ENCODE data around the gene FNDC3A.
"Not testable (repeated sequence)": the region's sequence is repeated elsewhere in the genome, so short reads cannot be mapped to it uniquely, and the experiment has no call there.

Gene FNDC3A

GRCh38 chr13:49108196-49108595, 132.5 kb downstream of the FNDC3A start:
- TF ChIP-seq, protein P1, sequence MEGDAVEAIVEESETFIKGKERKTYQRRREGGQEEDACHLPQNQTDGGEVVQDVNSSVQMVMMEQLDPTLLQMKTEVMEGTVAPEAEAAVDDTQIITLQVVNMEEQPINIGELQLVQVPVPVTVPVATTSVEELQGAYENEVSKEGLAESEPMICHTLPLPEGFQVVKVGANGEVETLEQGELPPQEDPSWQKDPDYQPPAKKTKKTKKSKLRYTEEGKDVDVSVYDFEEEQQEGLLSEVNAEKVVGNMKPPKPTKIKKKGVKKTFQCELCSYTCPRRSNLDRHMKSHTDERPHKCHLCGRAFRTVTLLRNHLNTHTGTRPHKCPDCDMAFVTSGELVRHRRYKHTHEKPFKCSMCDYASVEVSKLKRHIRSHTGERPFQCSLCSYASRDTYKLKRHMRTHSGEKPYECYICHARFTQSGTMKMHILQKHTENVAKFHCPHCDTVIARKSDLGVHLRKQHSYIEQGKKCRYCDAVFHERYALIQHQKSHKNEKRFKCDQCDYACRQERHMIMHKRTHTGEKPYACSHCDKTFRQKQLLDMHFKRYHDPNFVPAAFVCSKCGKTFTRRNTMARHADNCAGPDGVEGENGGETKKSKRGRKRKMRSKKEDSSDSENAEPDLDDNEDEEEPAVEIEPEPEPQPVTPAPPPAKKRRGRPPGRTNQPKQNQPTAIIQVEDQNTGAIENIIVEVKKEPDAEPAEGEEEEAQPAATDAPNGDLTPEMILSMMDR (IDR thresholded peaks at IDR 0.05; ENCODE audit: low read depth, low read length), result no peak
- no peak for DNase-seq (ENCODE audit: extremely low read depth, low read depth)

DNA sequence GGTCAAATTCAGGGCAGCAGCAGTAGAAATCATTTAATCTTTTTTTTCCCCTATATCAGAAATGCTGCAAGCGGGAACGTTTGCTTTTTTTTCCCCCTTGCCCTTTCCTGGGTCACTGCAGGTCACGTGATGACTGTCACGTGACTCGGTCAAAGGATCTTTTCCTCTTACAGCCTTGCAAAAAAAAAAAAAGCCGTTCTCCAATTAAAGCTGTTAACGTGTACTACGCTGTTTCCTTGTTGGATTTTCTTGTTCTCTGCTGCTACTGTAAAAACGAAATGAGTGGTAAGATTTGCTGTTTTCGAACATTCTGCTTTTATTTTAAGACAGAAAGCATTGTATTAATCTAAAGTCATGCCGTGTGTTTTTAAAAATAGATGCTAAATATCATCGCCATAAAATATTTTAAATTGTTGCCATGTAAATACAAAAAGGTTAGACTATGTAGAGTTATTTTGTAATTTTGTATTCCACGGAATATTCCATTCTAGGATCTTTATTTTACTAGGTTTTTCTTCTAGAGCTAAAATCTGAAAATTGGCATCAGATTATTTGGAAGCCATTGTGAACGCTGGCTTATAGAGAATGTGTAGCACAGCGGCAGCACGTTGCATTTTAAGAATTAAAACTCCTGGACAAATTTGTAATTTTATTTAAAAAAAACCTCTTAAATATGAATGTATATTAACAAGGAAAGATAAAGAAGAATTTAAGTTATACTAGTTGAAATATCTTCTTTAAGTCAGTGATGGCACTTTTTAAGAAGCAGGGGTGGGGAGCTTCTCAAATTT, 134.6 kb downstream of the FNDC3A start:
- peak; percentile 73 for DNase-seq (ENCODE audit: extremely low read depth, low read depth)
- TF ChIP-seq, protein P1 (IDR thresholded peaks at IDR 0.05; ENCODE audit: low read depth, low read length), result no peak

- no peak for DNase-seq (ENCODE audit: extremely low read depth, low read depth)
- TF ChIP-seq, protein P1 (IDR thresholded peaks at IDR 0.05; ENCODE audit: low read depth, low read length), result no peak
These were observed 135.1 kb downstream of the FNDC3A start for GRCh38 chr13:49110913-49111170.

- TF ChIP-seq, protein P1 (IDR thresholded peaks at IDR 0.05; ENCODE audit: low read depth, low read length), result no peak
- no peak for DNase-seq (ENCODE audit: extremely low read depth, low read depth)
These were observed 137.2 kb downstream of the FNDC3A start for GRCh38 chr13:49112782-49113525.

- peak; percentile 18 for DNase-seq (ENCODE audit: extremely low read depth, low read depth)
- TF ChIP-seq, protein P1 (IDR thresholded peaks at IDR 0.05; ENCODE audit: low read depth, low read length), result no peak
These were observed 138.0 kb downstream of the FNDC3A start for GRCh38 chr13:49113526-49114286.

- no peak for DNase-seq (ENCODE audit: extremely low read depth, low read depth)
- TF ChIP-seq, protein P1 (IDR thresholded peaks at IDR 0.05; ENCODE audit: low read depth, low read length), result no peak
These were observed 141.2 kb downstream of the FNDC3A start for GRCh38 chr13:49116873-49117272.

- DNase-seq (ENCODE audit: extremely low read depth, low read depth), result not testable (repeated sequence)
These were observed 142.7 kb downstream of the FNDC3A start for GRCh38 chr13:49118455-49118854.
